HG03097 (cell line): ENCODE results near the gene GRIP1.

Source experiments
- ATAC-seq: cut with Tn5 transposase; IDR thresholded peaks from one replicate; pipeline ENCODE4 v1.9.1; 2021; ENCODE audit not compliant: unreplicated experiment, low FRiP score

GRIP1 gene

DNA sequence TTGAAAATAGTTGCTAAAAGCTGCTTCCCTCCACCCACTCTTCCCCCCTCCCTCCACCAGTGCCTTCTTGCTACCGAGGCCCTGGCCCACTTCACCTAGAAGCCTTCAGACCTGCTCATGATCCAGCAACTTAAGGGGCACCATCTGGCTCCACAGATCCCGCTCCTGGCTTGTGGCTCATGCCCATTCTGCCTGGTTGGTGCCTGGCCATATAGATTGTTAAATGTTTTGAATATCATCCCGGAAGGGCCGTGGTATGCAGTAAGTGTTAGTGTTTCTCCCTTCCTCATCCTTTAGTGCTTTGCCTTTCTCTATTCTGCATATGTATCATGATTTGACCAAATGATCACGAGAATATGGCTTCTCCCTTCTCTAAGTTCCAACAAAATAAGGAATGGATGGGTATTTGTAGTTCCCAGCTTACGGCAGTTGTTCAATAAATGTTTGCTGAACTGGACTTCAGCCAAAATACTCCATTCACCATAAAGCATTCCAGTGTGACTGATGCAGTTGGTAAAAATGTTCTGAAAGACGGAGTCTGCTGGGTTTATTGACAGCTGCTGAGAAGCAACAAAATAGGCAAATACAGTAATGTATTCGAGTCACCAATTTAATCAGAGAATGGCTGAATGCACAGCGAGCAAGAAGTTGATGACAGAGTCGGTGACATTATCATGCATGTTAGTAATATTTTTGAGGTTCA lies 30.7 kb downstream of the GRIP1 start:
- no peak for ATAC-seq

DNA sequence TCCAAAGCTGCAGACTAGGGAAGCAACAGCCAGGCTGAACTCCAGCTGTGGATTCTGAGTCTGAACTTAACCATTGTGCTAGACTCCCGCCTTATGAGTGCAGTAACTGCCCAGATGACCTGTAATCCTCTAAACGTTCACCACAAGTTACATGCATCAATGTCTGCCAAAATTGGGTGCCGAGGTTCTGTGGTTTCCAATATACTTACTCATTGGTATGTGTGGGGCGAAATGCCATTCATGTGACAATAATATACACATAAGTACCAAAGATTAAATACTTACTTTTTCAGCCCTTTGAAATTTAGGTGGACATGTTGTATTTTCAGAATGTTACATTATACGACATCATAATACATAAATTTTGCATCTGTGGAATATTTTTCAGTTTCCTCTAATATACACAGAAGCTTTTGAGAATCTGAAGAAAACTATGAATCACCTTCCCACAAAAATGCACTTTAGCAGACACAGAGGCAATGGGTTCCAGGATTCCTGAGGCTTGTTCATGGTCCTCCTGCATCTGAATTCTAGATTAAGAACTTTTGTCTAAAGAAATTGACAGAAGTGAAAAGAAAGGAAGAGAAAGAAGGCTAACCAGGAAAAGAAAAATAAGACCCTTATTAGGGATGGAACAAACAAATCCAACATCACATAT lies 31.7 kb downstream of the GRIP1 start:
- no peak for ATAC-seq

DNA sequence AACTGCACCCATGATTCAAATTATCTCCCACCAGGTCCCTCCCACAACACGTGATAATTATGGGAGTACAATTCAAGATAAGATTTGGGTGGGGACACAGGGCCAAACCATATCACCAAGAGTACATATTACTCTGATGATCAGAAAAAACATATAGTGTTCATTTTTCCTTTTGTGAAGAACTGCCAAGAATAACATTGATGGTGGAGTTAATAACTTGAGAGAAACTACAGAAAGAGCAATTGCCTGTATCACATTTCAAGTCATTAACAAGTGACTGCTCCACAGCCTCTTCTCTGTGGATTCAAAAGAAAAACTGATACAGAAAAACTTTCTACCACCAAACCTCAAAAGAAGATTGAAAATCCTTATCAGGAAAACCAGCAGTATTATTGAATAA lies 34.7 kb downstream of the GRIP1 start:
- ATAC-seq: no peak

DNA sequence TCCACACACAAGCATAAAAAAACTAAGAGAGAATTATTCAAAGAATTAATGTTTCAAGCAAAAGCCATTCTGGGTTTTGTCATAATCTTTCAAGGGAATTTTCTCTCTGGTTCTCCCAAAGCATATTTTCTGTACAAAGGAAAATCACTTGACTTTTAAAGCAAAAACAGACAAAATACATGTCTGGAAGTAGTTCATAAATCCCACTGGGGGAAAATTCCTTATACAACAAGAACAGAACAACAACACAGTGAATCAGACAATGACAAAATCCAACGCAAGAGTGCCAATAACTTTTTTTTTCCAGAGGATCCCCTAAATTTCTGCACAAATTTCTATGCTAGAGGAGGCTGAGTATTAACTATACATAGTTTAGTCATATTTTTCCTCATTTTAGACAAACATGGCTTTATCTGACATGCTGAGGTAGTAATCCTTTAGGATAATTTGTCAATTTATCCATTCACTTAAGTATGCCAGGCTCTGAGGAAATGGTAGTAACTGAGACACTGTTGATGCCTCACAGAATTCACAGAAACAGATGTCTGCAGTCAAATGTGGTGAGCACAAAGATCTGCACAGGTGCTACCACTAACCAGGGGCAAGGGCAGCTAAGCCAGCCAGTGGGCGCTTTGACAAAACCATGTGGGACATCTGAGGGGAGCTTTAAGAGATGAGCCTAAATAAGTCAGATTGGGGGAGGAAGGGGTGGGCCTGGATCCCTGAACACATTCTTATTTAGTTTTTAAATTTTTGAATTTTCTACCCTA lies 38.0 kb downstream of the GRIP1 start:
- no peak for ATAC-seq

DNA sequence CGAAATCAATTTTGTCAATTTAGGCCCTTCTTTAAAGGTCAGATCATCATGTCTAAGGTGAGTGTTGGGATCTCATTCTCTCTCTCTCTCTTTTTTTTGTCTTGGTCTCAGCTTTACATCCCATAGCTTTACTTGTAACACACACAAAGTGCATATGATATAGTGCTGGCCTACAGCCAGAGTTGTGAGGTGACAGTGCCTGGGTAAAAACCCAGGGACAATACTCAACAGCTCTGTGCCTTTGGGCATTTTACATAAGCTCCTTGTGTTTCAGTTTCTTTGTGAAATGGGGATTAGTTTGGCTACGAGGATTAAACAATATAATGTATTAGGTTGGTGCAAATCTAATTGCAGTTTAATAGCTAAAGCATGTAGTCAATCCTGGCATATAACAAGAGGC lies 40.2 kb downstream of the GRIP1 start:
- ATAC-seq: no peak

DNA sequence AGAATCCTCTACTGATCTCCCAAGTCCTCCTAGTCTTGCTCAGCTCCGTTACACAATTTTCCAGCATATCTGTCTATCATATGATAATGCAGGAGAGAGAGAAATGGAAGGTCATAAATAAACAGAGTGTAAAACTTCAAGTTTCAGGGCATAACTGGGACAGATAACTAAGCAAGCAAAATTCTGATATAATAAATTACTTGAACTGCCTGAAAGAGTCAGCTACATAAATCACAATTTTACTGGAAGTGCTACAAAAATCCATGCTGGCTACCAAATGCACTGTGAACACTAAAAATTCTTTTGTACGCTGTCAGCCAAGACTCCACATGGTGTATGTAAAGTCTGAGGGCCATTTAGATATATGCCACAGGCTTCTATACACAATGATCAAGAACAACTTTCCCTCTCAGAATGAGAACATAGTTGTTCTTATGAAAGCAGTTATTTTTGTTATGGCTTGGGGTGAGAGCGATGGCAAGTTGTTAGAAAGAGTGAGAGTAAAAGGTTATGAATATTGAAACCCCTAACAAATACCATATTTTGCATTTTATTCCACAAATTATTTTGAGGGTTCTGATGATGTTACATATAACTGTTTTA lies 41.1 kb downstream of the GRIP1 start:
- no peak for ATAC-seq

DNA sequence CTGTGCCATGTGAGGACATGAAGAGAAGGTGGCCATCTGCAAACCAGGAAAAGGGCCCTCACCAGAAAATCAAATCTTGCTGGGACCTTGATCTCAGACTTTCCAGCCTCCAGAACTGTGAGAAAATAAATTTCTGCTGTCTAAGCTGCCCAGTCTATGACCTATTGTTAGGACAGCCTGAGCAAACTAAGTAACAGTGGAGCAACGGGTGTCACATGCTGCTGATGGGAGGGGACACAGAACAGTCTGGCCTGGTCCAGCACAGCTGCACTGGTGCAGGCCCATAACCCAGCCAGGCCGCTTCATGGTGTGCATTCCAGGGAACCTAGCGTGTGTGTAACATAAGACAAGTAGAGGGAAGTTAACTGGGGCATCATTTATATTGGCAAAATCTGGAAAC lies 42.1 kb downstream of the GRIP1 start:
- ATAC-seq: no peak

DNA sequence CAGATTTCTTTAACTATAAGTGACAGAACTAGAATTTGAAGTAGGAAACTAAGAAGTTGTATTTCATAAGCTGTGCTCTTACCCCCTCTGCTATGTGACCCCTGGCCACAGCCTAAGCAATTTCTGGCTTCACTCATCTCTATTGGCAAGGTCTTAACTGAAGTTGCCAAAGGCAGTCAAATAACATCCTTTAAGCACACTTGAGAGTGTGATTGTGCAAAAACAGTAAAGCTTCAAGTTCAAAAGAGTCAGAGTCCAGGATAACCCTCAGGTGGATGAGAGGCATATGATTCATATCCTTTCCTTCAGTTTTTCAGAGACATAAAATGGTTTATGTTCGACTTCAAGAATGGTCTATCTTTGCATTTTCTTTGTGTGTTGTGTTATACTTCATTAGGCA lies 45.2 kb downstream of the GRIP1 start:
- no peak for ATAC-seq

DNA sequence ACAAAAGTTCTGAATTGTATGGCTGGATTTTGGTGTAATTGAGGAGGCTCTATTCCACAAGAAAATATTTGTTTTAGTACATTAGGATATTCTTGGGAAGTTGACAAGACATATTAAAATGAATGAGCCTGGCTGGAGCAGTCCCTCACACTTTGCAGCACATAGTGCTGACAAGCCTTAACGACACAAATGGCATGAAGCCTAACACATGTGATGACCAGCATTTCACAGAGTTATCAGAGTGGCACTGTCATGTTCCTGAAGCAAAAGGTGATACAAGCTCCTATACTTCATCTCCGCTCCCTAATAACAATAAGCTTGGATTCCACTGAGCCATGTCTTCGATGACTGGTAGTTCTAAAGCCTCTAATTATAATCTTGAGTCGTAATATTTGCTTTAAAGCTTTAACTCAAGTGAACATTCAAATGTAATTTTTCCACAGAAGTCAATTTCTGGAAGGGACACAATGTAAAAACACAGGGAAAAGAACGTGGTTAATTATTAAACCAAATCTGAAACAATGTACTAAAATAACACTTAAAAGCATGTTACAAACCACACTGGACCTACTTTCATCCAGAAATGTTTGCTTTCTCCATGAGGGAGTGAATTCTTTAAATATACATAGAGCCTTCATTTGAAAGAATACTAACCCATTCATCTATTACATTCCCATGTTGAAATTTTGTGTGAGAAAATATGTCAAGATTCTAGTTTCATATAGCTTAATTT lies 49.6 kb downstream of the GRIP1 start:
- ATAC-seq: no peak

DNA sequence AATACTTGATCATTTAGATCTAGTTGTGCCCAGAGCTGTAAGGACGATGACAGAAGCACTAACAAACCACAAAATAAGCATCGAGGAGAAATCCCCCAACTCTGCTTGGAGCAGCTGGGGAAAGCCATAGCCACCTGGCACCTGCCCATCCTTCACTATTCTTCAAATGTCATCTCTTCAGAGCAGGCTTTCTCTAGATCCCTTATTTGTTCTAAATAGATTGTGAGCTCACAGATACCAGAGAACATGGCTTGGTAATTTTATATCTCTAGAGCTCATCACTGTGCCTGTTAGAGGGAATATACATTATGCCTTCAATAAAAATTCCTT lies 50.9 kb downstream of the GRIP1 start:
- ATAC-seq: no peak

DNA sequence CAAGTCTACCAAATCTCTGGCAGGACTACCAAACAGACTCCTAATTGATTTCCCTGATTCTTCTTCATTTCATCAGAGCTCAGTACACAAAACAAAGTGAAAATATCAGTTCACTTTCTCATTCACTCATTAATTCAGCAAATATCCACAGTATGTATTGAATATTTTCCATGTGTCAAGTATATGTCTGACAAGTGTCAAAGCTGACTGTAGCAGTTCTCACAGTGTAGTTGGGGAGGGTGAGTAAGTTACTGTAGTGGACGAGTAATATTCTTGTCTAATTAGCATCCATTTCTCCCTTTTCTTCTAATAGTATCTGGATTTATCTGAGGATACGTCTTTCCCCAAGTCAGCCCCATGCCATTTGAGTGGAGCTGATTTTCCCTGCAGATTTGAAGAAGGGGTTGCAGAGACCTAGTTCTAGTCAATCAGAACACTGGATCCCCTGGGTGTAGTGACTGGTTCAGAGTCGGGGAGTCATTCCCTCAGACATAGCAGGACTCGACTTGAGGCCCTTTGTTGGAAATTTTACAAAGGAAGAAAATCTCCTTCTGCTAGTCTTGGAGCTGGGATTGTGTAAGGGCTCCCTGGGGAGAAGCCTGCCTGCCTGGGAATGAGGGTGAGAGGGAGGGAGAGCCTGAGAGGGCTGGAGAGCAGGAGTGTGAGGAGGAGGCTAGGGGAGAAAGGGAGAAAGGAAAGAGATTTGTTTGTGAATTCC lies 51.4 kb downstream of the GRIP1 start:
- no peak for ATAC-seq

DNA sequence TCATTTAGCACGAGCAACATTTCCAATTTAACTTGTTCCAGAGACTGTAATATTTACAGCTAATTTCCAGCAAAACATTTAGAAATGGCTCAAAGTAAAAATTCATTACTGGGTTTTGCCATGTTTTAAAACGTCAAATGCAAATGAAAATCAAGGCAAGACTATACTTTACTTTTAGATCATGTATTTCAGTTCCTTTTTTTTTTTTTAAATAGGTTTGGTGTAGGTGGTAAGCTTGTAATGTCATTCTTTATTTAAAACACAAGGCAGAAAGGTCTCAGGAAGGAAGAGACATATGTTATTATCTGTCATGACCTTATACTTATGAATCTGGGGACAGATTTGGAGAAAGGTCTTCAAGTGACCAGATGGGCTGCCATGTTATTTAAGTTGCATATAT lies 54.1 kb downstream of the GRIP1 start:
- no peak for ATAC-seq

DNA sequence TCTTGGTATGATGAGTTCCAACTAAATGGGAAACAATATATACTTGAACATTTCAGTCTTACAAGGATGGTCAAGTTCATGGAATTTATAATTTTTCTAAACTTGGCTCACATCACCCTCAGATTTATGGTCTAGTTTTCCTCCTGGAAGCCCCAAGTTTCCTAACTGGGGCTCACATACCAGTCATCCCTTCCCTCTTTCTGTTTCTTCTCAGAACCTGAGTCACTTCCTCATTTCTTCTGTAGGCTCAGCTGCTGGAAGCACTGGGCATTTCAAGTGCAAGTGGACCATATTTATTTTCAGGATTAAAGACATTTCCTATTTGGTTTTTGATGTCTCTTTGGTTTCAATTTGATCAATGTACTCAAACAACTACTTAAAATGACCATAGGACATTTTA lies 55.4 kb downstream of the GRIP1 start:
- ATAC-seq: no peak

DNA sequence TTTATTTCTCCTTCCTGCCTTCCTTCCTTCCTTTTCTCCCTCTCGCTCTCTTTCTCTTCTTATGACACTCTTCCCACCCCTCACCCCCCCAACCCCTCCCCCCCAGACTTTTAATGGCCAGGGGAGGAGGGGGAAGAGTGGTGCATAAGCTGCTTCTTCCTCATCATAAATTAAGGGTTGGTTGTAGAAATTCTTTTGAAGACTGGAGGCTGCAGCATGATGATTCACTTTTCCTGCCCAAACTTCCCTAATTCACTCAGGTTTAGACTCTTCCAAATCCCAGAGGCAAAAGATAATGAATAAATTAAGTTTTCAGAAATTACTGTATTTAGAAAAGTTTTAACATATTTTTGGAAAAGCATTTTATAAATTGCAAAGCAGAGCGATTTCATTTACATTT lies 58.2 kb downstream of the GRIP1 start:
- no peak for ATAC-seq

DNA sequence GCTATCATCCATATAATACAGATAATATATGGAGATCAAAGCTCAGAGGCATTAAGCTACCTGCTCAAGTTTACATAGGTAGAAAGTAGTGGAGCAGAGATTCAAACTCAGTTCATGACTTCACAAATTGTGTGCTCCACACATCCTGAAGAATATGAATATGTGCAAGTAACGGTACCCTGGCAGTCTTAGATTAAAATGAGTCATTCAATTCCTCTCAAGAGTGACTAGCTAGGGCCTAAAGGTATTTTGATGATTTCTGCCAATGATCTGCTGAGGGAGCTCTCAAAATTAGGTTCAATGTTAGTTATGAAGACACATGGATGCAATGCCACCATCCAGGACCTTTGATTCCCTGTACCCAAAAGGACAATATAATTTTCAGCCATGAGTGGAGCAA lies 58.9 kb downstream of the GRIP1 start:
- ATAC-seq: no peak

DNA sequence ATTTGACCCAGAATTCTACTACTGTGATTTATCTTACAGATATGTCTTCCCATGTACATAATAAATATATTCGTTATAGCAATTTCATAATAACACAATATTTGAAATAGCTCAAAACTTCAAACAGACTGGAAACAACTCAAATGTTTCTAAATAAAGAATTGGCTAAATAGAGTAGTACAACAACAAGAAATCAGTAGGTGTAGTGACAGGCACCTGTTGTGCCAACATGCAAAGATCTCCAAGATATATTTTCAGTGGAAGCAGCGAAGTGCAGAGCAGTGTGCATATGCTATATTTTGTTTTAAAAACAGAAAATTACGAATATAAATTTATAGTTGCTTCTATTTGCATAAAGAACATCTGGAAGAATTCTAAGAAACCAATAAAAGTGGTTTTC lies 60.9 kb downstream of the GRIP1 start:
- ATAC-seq: no peak

DNA sequence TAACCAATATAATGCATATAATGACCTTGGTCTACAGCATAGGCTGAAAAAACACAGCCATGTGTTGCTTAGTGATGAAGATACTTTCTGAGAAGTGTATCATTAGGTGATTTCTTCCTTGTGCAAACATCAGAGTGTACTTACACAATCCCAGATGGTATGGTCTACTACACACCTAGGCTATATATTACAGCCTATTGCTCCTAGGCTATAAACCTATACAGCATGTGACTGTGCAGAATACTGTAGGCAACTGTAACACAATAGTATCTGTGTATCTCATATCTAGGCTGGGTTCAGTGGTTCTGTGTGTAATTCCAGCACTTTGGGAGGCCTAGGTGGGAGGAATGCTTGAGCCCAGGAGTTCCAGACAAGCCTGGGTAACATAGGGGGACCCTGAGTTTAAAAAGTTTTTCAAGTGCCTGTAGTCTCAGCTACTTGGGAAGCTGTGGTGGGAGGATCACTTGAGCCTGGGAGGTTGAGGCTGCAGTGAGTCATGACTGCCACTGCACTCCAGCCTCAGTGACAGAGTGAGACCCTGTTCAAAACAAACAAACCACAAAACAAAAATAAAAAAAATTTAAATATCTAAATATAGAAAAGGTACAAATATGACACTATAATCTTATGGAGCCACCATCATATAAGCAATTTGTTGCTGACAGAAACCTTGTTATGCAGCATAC lies 66.6 kb downstream of the GRIP1 start:
- no peak for ATAC-seq

DNA sequence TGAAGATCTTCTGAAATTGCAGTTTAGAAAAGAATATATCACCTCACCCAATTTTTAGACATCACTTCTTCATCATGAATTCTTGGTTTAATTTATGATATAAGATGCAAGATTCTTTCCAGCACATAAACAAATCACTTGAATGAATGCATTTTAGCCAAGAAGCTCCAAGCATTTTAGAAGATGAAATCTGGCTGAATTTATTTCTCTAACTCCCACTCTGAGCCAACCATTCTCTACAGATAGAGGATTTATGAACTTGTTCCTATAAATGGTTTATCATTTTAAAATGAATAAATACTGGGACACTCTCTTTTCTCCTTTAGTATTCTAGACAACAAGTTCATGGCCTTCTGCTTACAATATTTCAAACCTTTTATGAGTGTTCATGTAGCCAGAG lies 71.7 kb downstream of the GRIP1 start:
- no peak for ATAC-seq

DNA sequence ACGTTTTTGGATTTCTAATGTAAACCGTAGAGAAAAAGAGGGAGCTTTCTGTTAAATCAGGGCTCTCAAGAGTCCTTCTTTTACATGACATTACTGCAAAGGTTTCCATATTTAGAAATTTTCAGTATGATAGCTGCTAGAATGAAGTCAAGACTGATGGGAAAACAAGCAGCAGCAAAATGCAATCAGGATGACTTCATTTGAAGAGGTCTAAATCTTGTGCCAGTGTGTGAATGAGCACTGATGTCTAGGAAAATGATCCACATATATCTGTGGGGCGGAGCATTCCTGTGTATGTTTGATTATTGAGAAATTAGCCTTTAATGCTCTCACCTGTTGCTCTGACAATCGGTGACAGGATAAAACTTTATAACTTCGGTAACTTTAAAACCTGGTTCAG lies 73.6 kb downstream of the GRIP1 start:
- no peak for ATAC-seq

DNA sequence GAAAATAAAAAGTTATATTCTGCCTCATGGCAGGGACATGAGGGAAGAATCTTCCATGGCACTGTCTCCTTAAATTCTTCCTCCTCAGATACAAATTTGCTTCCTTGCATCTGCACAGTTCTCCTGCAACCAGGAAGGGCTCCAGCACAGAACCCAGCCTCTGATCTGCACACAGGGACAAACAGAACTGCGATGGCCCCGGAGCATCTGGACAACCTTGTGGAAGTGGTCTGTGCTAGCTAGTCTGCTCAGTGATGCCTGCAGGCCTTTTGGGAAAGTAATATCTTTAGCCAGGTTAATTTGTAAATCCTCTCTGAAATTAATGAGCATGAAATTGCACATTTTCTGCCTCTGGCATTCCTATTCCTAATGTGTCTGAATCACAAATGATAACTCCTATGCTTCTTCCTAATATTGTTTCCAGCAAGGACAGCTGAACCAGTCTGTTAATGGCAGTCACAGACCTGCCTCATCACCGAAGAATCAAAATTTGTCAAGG lies 74.8 kb downstream of the GRIP1 start:
- no peak for ATAC-seq
